Measurements from ENCODE around the gene TSPAN19. TPM values are rescaled to one million over a fixed set of nuclear protein-coding genes. Genes with fewer than 3 reads are reported as not detected.

The TSPAN19 gene
- total RNA-seq, 1 donor from 2014 or later, result 0.33 TPM

DNA sequence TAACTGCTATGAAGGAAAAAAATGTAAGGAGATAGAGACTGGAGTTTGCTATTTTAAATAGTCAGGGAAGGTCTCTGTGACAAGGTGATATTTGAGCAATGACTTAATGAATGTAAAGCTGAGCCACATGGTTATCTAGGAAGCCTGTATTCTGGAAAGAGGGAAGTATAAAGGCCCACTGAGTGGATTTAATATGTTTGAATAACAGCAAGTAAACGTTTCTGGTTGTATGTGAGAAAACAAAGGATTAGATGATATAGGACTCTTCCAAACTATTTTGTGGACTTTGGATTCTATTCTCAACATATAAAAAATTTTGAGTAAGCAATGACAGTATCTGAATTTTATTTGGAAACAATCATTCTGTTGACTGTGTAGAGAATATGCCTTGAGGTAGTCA is 5.3 kb upstream of the TSPAN19 start:
- H3K27ac ChIP-seq (replicated peaks), result no peak overlapping the region
- H3K4me1 ChIP-seq, result peaks cover 5% of the 10 kb centered on the region
- H3K36me3 ChIP-seq, result no peaks in the 10 kb centered on the region
- no peak for DNase-seq
- TF ChIP-seq, protein P1, sequence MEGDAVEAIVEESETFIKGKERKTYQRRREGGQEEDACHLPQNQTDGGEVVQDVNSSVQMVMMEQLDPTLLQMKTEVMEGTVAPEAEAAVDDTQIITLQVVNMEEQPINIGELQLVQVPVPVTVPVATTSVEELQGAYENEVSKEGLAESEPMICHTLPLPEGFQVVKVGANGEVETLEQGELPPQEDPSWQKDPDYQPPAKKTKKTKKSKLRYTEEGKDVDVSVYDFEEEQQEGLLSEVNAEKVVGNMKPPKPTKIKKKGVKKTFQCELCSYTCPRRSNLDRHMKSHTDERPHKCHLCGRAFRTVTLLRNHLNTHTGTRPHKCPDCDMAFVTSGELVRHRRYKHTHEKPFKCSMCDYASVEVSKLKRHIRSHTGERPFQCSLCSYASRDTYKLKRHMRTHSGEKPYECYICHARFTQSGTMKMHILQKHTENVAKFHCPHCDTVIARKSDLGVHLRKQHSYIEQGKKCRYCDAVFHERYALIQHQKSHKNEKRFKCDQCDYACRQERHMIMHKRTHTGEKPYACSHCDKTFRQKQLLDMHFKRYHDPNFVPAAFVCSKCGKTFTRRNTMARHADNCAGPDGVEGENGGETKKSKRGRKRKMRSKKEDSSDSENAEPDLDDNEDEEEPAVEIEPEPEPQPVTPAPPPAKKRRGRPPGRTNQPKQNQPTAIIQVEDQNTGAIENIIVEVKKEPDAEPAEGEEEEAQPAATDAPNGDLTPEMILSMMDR (IDR thresholded peaks at IDR 0.05; ENCODE audit: borderline replicate concordance), result no peak
- H3K4me3 ChIP-seq, result no peak overlapping the region
- intact Hi-C loops (cut with micrococcal nuclease), result no loop called here
- no peaks in the 10 kb centered on the region for H3K9me3 ChIP-seq (replicated peaks)
- H3K27me3 ChIP-seq (ENCODE audit: low read depth), result peaks cover 4% of the 10 kb centered on the region

DNA sequence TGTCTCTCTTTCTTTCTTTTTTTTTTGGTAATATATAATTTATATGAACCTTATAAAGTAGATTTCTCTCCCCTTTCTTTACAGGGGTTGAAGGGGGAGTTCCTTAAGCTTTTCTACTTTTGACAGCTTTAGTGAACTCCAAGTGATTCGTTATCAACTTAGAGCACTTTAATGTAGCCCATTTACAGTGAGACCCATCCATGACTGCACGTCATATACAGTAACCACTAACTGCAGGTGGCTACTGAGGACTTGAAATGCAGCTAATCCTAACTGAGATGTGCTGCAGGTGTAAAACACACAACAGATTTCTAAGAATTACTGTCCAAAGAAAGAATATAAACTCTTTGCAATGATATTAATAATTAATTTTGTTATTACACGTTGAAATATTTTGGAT is 656 bp upstream of the TSPAN19 start:
- Histone ChIP-seq H3K36me3 (no peaks in the 10 kb centered on the region), H3K4me3 (peak overlapping the region; percentile 69), H3K9me3 (replicated peaks) (no peaks in the 10 kb centered on the region), H3K27ac (replicated peaks) (no peak overlapping the region), H3K4me1 (peaks cover 12% of the 10 kb centered on the region), H3K27me3 (ENCODE audit: low read depth) (peaks cover 8% of the 10 kb centered on the region)
- TF ChIP-seq, protein P1 (IDR thresholded peaks at IDR 0.05; ENCODE audit: borderline replicate concordance), result no peak
- intact Hi-C loops (cut with micrococcal nuclease), result no loop called here
- no peak for DNase-seq

DNA sequence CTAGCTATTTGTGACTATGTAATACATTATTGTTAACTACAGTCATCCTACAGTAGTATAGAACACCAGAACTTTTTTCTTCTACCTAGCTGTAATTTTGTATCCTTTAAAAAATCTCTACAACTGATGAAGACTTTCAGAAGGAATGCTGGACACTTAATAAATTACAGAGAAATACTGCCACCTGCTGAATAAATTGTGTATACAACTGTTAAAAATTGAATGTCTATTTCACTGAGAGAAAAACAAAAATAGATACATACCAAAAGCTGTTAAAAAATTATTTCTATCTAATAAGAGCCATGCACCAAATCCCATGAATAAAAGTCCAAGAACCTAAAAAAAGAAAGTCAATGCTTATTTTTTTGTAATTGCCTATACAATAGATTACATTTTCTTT is 6.6 kb downstream of the TSPAN19 start:
- no peaks in the 10 kb centered on the region for H3K9me3 ChIP-seq (replicated peaks)
- no peaks in the 10 kb centered on the region for H3K36me3 ChIP-seq
- intact Hi-C loops (cut with micrococcal nuclease), result loop anchor here (5.0 kb wide), 1 partner anchor 147 kb away; no protein-coding TSS in a partner anchor
- TF ChIP-seq, protein P1 (IDR thresholded peaks at IDR 0.05; ENCODE audit: borderline replicate concordance), result peak; percentile 66
- no peak for DNase-seq
- H3K4me3 ChIP-seq, result no peak overlapping the region
- no peak overlapping the region for H3K27ac ChIP-seq (replicated peaks)
- H3K27me3 ChIP-seq (ENCODE audit: low read depth), result peaks cover 4% of the 10 kb centered on the region
- no peaks in the 10 kb centered on the region for H3K4me1 ChIP-seq

DNA sequence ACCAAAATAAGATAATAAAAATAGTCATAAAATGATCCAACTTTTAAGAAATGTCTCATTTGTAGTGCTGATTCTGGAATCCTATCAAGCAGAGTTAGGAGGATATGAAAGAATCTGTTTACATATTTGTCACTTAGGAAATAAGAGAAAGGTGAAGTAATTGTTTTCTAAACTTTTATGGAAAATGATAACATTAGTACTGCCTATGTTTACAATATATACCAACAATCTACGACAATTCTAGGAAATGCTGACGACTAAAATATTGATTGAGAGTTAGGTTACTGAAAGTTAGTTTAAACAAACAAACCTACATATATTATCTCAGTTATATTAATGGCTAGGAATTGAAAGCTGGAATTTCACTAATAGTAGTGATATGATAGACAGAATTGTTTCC is 18.0 kb downstream of the TSPAN19 start:
- Histone ChIP-seq H3K9me3 (replicated peaks) (no peaks in the 10 kb centered on the region), H3K27me3 (ENCODE audit: low read depth) (no peaks in the 10 kb centered on the region)
- intact Hi-C loops (cut with micrococcal nuclease), result no loop called here

DNA sequence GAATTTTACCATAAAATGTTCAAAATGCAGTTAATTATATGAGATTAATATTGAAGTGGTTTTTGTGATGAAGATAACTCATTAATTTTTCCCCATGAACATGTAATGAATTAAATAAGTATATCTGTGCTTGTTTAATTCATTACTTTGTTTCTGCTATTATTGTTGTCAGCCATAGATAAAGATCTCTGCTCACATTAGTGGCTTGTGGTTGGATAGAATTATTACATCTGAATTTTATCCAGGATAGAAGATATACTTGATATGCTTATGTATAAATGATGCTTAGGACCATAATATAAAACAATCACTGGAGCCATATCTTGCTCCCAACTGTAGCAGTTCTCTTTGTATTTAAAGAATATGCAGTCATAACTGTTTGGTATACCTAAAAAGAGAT is 18.5 kb downstream of the TSPAN19 start:
- Histone ChIP-seq H3K36me3 (no peaks in the 10 kb centered on the region), H3K4me3 (no peak overlapping the region), H3K27ac (replicated peaks) (no peak overlapping the region), H3K27me3 (ENCODE audit: low read depth) (no peaks in the 10 kb centered on the region), H3K4me1 (no peaks in the 10 kb centered on the region), H3K9me3 (replicated peaks) (no peaks in the 10 kb centered on the region)
- TF ChIP-seq, protein P1 (IDR thresholded peaks at IDR 0.05; ENCODE audit: borderline replicate concordance), result no peak
- intact Hi-C loops (cut with micrococcal nuclease), result no loop called here
- no peak for DNase-seq

More for the DNA sequence above, 18.0 kb downstream of the TSPAN19 start:
- Histone ChIP-seq H3K4me3 (no peak overlapping the region), H3K4me1 (no peaks in the 10 kb centered on the region), H3K27ac (replicated peaks) (no peak overlapping the region), H3K36me3 (no peaks in the 10 kb centered on the region)
- TF ChIP-seq, protein P1 (IDR thresholded peaks at IDR 0.05; ENCODE audit: borderline replicate concordance), result no peak
- no peak for DNase-seq

DNA sequence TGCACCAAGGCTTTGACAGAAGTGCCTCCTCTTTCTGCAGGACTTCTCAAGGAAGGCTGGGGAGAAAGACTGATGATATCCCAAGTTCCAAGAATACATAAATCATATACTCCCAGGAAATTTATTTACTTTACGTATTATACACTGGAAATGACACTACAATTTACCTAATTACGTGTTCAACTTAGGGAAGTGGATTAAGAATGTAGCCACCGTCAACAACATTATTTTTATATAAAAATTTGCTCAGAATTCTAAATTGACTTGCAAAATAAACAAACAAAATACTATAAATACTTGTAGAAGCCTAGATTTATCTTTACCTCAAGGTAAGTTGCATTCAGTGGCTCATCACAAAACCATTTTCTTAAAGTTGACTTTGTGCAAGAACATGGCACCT is 18.9 kb downstream of the TSPAN19 start:
- no peak overlapping the region for H3K27ac ChIP-seq (replicated peaks)
- H3K27me3 ChIP-seq (ENCODE audit: low read depth), result no peaks in the 10 kb centered on the region
- H3K4me1 ChIP-seq, result no peaks in the 10 kb centered on the region
- H3K4me3 ChIP-seq, result no peak overlapping the region
- H3K9me3 ChIP-seq (replicated peaks), result no peaks in the 10 kb centered on the region
- TF ChIP-seq, protein P1 (IDR thresholded peaks at IDR 0.05; ENCODE audit: borderline replicate concordance), result no peak
- intact Hi-C loops (cut with micrococcal nuclease), result no loop called here
- no peaks in the 10 kb centered on the region for H3K36me3 ChIP-seq
- no peak for DNase-seq

Measured in left ventricle myocardium inferior (tissue), 1 donor.